Endothelial cell of umbilical vein (primary cell): ENCODE results near the gene SLCO3A1. TPM values are rescaled to one million over a fixed set of nuclear protein-coding genes. Genes with fewer than 3 reads are reported as not detected.

ENCODE experiments used
- BruUV-seq: library from RNA; stranded (reverse); fragments of 400-500 nt; replicated peaks from 2 replicates; lab custom pipeline; 2021; lab: Mats Ljungman, UMichigan
- CTCF ChIA-PET: fragments of 300-600, 350-600 bp; sonication (Branson Sonifier 250); formaldehyde crosslinking; loops from one replicate; lab custom pipeline; 2021; ENCODE audit warnings: antibody characterized with exemption, inconsistent platforms; lab: Charles Lee
- POLR2A ChIA-PET: fragments of 300-600, 350-600 bp; sonication (Branson Sonifier 250); formaldehyde crosslinking; loops from one replicate; lab custom pipeline; 2021; ENCODE audit warnings: antibody characterized with exemption, inconsistent platforms; lab: Charles Lee
- DNase-seq: peaks from one replicate; pipeline ENCODE4 v3.0.0-alpha.2; 2011; ENCODE audit warnings: low read depth, low spot score
- FAIRE-seq: peaks from 2 replicates; lab custom pipeline; 2011; peaks lifted over from hg19 to GRCh38; lab: Jason Lieb, UNC
- H2AFZ ChIP-seq: 2 replicates; pipeline ENCODE4 v1.6.0; 2012; ENCODE audit warnings: low read depth, low read length, control low read depth, inconsistent platforms
- H3K27ac ChIP-seq: 2 replicates; pipeline ENCODE4 v1.5.1; 2011; ENCODE audit warnings: low read depth, mild to moderate bottlenecking, control low read depth, low read length, moderate library complexity; ENCODE audit not compliant: insufficient read depth
- H3K27me3 ChIP-seq, 2 experiments: 2 replicates each; pipeline versions ENCODE4 v1.6.0 to v1.6.1; 2011; ENCODE audit warnings: low read length in 2 of 2, mixed read lengths in 1 of 2; ENCODE audit not compliant: control insufficient read depth in 2 of 2, insufficient read depth in 2 of 2
- H3K36me3 ChIP-seq, 2 experiments: 2 replicates in 1 of 2; 3 replicates in 1 of 2; pipeline ENCODE4 v1.5.1; 2011; ENCODE audit warnings: low read length in 2 of 2, mild to moderate bottlenecking in 1 of 2, moderate library complexity in 1 of 2; ENCODE audit not compliant: control insufficient read depth in 2 of 2, insufficient read depth in 2 of 2; ENCODE audit errors: extremely low read depth in 1 of 2
- H3K4me1 ChIP-seq: 3 replicates; pipeline ENCODE4 v1.5.1; 2011; ENCODE audit warnings: mild to moderate bottlenecking, low read length; ENCODE audit not compliant: control insufficient read depth, insufficient read depth; ENCODE audit errors: extremely low read depth
- H3K4me2 ChIP-seq: 2 replicates; pipeline ENCODE4 v1.6.1; 2011; ENCODE audit warnings: low read length, control low read depth, mixed read lengths; ENCODE audit not compliant: insufficient read depth
- H3K4me3 ChIP-seq, 3 experiments: fragments of 200-600 bp in 1 of 3; sonication (generic), shearing (Covaris generic) in 1 of 3; replicated peaks in 1 of 3; 2 replicates each; pipeline ENCODE4 v1.5.1; 2011 to 2016; ENCODE audit warnings: control low read depth in 3 of 3, low read length in 3 of 3, mild to moderate bottlenecking in 2 of 3, inconsistent platforms in 1 of 3, low read depth in 1 of 3, moderate library complexity in 1 of 3; ENCODE audit not compliant: insufficient read depth in 1 of 3
- H3K79me2 ChIP-seq: 2 replicates; pipeline ENCODE4 v1.6.0; 2012; ENCODE audit warnings: low read length, inconsistent platforms; ENCODE audit not compliant: control insufficient read depth, insufficient read depth
- H3K9ac ChIP-seq: replicated peaks from 2 replicates; pipeline ENCODE3; 2011; ENCODE audit warnings: low read length, control low read depth; ENCODE audit not compliant: insufficient read depth; ENCODE audit errors: extremely low read depth
- H3K9me1 ChIP-seq: replicated peaks from 3 replicates; pipeline ENCODE4 v1.6.0; 2011; ENCODE audit warnings: mild to moderate bottlenecking, low read length; ENCODE audit not compliant: control insufficient read depth, insufficient read depth; ENCODE audit errors: extremely low read depth
- H3K9me3 ChIP-seq: replicated peaks from 2 replicates; pipeline ENCODE4 v1.5.1; 2012; ENCODE audit warnings: low read length, inconsistent platforms; ENCODE audit not compliant: control insufficient read depth, insufficient read depth
- H4K20me1 ChIP-seq: replicated peaks from 2 replicates; pipeline ENCODE3; 2011; ENCODE audit warnings: mild to moderate bottlenecking, low read length; ENCODE audit not compliant: control insufficient read depth, insufficient read depth; ENCODE audit errors: extremely low read depth
- CTCF ChIP-seq, 2 donors: IDR thresholded peaks; 1 replicate in 1 of 2; 2 replicates in 1 of 2; pipeline ENCODE4 v1.5.1; 2011; ENCODE audit warnings: low read length in 2 of 2, mild to moderate bottlenecking in 2 of 2, moderate library complexity in 2 of 2, control low read depth in 1 of 2, inconsistent platforms in 1 of 2, low read depth in 1 of 2; ENCODE audit not compliant: insufficient read depth in 1 of 2; ENCODE audit errors: extremely low read depth in 1 of 2
- EZH2 ChIP-seq: IDR thresholded peaks from 2 replicates; pipeline ENCODE4 v1.6.1; 2012; ENCODE audit warnings: borderline replicate concordance, low read depth, mild to moderate bottlenecking, moderate library complexity, low read length, inconsistent platforms; ENCODE audit not compliant: severe bottlenecking
- FOS ChIP-seq: IDR thresholded peaks from 2 replicates; pipeline ENCODE4 v1.6.1; 2011; ENCODE audit warnings: mild to moderate bottlenecking, low read length, moderate library complexity, borderline replicate concordance; ENCODE audit not compliant: insufficient read depth
- GATA2 ChIP-seq: IDR thresholded peaks from 2 replicates; pipeline ENCODE4 v1.7.0; 2011; ENCODE audit warnings: low read depth, mild to moderate bottlenecking, moderate library complexity, mixed read lengths, low read length; ENCODE audit not compliant: insufficient read length, insufficient read depth
- JUN ChIP-seq: IDR thresholded peaks from 2 replicates; pipeline ENCODE4 v1.6.1; 2011; ENCODE audit warnings: borderline replicate concordance, low read depth; ENCODE audit not compliant: insufficient read length, insufficient read depth
- MAX ChIP-seq: IDR thresholded peaks from 2 replicates; pipeline ENCODE4 v1.6.1; 2011; ENCODE audit not compliant: insufficient read depth, insufficient read length
- MYC ChIP-seq: IDR thresholded peaks from one replicate; pipeline ENCODE4 v1.6.1; 2011; ENCODE audit warnings: mild to moderate bottlenecking, low read depth, low read length
- POLR2A ChIP-seq: IDR thresholded peaks from 2 replicates; pipeline ENCODE4 v1.6.1; 2012; ENCODE audit warnings: low read depth, mild to moderate bottlenecking, control low read depth, low read length
- POLR2AphosphoS5 ChIP-seq: IDR thresholded peaks from 2 replicates; pipeline ENCODE4 v1.6.1; 2012; ENCODE audit warnings: low read depth, mild to moderate bottlenecking, control low read depth, low read length, moderate library complexity; ENCODE audit not compliant: insufficient read depth
- dilution Hi-C: fragments of 300-500 bp; cut with MboI; formaldehyde crosslinking; loops from one replicate; pipeline ENCODE4 v1.15.0; 2019; ENCODE audit warnings: low sequenced_read_pairs; ENCODE audit not compliant: extremely low pct_ligation_motif_present
- intact Hi-C: fragments of 100-400 bp; cut with micrococcal nuclease; formaldehyde crosslinking; loops from one replicate; pipeline ENCODE4 v1.10.0; 2022
- polyA plus RNA-seq, 4 experiments: library from polyadenylated mRNA; depleted of rRNA in 3 of 4; stranded (reverse) in 3 of 4; unstranded in 1 of 4; fragments of >200 nt; gene quantifications; 2 replicates each; pipeline versions ENCODE4 v1.2.1 to v1.2.3, GENCODE V29; 2011 to 2012; ENCODE audit warnings: missing spikeins in 1 of 4
- total RNA-seq: library from RNA; stranded (reverse); gene quantifications from 2 replicates; pipeline ENCODE4 v1.2.3, GENCODE V29; 2021

Gene SLCO3A1
- total and polyA plus RNA-seq, 2 donors (not counting 3 experiments of a cell fraction or from before 2014, with no cell fraction given) = 0.88 to 0.92 TPM

- H3K27ac ChIP-seq = no peak overlapping the region
- no peaks in the 10 kb centered on the region for H3K27me3 ChIP-seq
- no peak overlapping the region for H3K9ac ChIP-seq
- no TSS peak for BruUV-seq
- H3K4me2 ChIP-seq = no peak overlapping the region
- H3K4me3 ChIP-seq = no peak overlapping the region
- TF ChIP-seq MAX (no peak), CTCF (IDR thresholded peaks at IDR 0.05; ENCODE audit: extremely low read depth in 1 of 2, insufficient read depth in 1 of 2, low read depth in 1 of 2, low read length in 2 of 2) (no peak), POLR2A (no peak), POLR2AphosphoS5 (no peak), FOS (no peak), JUN (no peak), EZH2 (no peak), MYC (no peak), GATA2 (no peak)
- no peaks in the 10 kb centered on the region for H4K20me1 ChIP-seq
- H3K9me1 ChIP-seq = no peaks in the 10 kb centered on the region
- H3K36me3 ChIP-seq = no peaks in the 10 kb centered on the region
- H3K9me3 ChIP-seq = no peaks in the 10 kb centered on the region
- H2AFZ ChIP-seq = no peak overlapping the region
- dilution Hi-C loops = no loop called here
- H3K4me1 ChIP-seq = no peaks in the 10 kb centered on the region
- DNase-seq = no peak
- POLR2A ChIA-PET = no interaction called here
- intact Hi-C loops = no loop called here
- H3K79me2 ChIP-seq = no peaks in the 10 kb centered on the region
- no peak for FAIRE-seq
- CTCF ChIA-PET = no interaction called here
Observed at GRCh38 chr15:92048739-92049138, 195.2 kb downstream of the SLCO3A1 start.
